Measurements from ENCODE around the gene COPB2.
"Not testable (repeated sequence)": the region's sequence is repeated elsewhere in the genome, so short reads cannot be mapped to it uniquely, and the experiment has no call there.

COPB2 gene

DNA sequence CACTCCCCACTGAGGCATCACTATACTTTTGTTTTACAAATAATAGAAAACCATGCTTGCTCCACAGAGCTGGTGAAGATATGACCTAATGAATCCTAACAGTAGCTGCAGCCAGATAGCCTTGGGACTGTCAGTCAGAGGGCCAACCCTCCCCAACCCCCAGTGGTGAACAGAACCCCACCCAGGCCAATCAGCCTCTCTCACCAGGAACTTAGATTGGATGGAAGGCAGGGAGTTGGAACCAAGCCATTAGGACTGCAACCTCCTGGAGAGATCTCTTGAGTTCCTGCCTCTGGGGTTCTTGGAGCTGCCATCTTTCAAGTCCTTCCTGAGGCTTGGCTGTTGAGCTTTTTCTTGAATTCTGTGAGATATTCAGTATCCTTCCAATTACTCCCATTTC lies 48.7 kb downstream of the COPB2 start:
- no peak overlapping the region for H3K4me3 ChIP-seq (ENCODE audit: low read depth, low read length)
- DNase-seq (ENCODE audit: low read depth): no peak
- no peak for TF ChIP-seq CTCF (IDR thresholded peaks at IDR 0.05; ENCODE audit: insufficient read depth, low read depth, low read length, missing control alignments)

GRCh38 chr3:139339219-139339906 lies 50.1 kb downstream of the COPB2 start:
- TF ChIP-seq CTCF (IDR thresholded peaks at IDR 0.05; ENCODE audit: insufficient read depth, low read depth, low read length, missing control alignments): no peak
- no peak overlapping the region for H3K4me3 ChIP-seq (ENCODE audit: low read depth, low read length)
- no peak for DNase-seq (ENCODE audit: low read depth)

GRCh38 chr3:139338405-139338804 lies 51.0 kb downstream of the COPB2 start:
- DNase-seq (ENCODE audit: low read depth): no peak
- no peak overlapping the region for H3K4me3 ChIP-seq (ENCODE audit: low read depth, low read length)
- TF ChIP-seq CTCF (IDR thresholded peaks at IDR 0.05; ENCODE audit: insufficient read depth, low read depth, low read length, missing control alignments): no peak

DNA sequence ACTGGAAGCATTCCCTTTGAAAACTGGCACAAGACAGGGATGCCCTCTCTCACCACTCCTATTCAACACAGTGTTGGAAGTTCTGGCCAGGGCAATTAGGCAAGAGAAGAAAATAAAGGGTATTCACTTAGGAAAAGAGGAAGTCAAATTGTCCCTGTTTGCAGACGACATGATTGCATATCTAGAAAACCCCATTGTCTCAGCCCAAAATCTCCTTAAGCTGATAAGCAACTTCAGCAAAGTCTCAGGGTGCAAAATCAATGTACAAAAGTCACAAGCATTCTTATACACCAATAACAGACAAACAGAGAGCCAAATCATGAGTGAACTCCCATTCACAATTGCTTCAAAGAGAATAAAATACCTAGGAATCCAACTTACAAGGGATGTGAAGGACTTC lies 54.8 kb downstream of the COPB2 start:
- not testable (repeated sequence) for H3K4me3 ChIP-seq (ENCODE audit: low read depth, low read length); DNase-seq (ENCODE audit: low read depth)

GRCh38 chr3:139332092-139332491 lies 57.4 kb downstream of the COPB2 start:
- DNase-seq (ENCODE audit: low read depth): no peak
- no peak overlapping the region for H3K4me3 ChIP-seq (ENCODE audit: low read depth, low read length)
- TF ChIP-seq CTCF (IDR thresholded peaks at IDR 0.05; ENCODE audit: insufficient read depth, low read depth, low read length, missing control alignments): no peak

- peak; percentile 87 for DNase-seq (ENCODE audit: low read depth)
- H3K4me3 ChIP-seq (ENCODE audit: low read depth, low read length): no peak overlapping the region
- peak; percentile 97 for TF ChIP-seq CTCF (IDR thresholded peaks at IDR 0.05; ENCODE audit: insufficient read depth, low read depth, low read length, missing control alignments)
Measured at GRCh38 chr3:139329364-139329850, 60.0 kb downstream of the COPB2 start.

- no peak overlapping the region for H3K4me3 ChIP-seq (ENCODE audit: low read depth, low read length)
- no peak for TF ChIP-seq CTCF (IDR thresholded peaks at IDR 0.05; ENCODE audit: insufficient read depth, low read depth, low read length, missing control alignments)
- no peak for DNase-seq (ENCODE audit: low read depth)
Measured at GRCh38 chr3:139328356-139328755, 61.1 kb downstream of the COPB2 start.

All from GM12865 (cell line).